Measurements from ENCODE around the gene TMEM115.
A peak's percentile ranks its signal among the peaks of the same experiment; 100 is the strongest.

TMEM115 gene, protein sequence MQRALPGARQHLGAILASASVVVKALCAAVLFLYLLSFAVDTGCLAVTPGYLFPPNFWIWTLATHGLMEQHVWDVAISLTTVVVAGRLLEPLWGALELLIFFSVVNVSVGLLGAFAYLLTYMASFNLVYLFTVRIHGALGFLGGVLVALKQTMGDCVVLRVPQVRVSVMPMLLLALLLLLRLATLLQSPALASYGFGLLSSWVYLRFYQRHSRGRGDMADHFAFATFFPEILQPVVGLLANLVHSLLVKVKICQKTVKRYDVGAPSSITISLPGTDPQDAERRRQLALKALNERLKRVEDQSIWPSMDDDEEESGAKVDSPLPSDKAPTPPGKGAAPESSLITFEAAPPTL

DNA sequence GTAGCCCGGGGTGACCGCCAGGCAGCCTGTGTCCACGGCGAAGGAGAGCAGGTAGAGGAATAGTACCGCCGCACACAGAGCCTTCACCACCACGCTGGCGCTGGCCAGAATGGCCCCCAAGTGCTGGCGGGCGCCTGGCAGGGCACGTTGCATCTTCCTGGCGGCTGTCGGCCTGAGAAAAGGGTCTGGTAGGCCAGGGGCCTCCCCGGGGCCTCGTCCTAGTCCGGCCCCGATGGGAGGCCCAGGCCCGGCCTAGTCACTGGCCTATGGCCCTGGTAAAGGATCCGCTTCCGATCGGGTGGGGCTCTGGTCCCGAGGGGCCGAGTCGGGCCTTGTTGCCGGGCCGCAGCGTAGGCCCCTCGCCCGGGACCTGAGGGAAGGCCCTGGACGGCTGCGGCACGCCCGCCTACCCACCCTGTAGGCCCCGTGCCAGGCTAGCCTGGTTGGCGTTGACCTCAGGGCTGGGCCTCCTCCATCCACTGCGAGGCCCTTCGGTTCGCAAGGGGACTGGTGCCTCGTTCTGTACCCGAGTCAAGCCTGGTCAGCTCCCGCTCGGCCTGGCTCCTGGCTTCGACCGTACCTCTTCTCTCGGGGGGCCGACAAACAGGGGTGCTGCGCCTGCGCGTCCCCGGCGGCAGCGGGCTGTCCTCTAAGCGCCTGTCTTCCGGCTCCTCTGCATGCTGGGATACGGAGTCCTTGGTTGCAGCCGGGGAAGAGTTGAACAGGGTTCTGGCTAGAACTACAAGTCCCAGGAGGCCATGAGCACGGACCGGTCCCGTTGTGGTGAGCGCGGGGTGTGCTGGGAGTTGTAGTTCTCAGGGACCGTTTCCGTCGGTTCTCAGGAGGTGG, at the start of gene TMEM115:
TSS of gene TMEM115 (minus strand) at position 611 of the 849 bp plus-strand sequence. CDS start at position 153, 458 bp downstream.
- peak; percentile 97 for DNase-seq
- peak within 1 kb of the TSS; percentile 99 for H3K4me3 Mint-ChIP-seq
- peak within 1 kb of the TSS; percentile 92 for H3K27ac Mint-ChIP-seq
- no peaks in the 10 kb centered on the region for H3K9me3 Mint-ChIP-seq
- peaks cover 49% of the 10 kb centered on the region for H3K4me1 Mint-ChIP-seq
- H3K27me3 Mint-ChIP-seq: peaks cover 5% of the 10 kb centered on the region
- H3K36me3 Mint-ChIP-seq: peaks cover 28% of the 10 kb centered on the region
- CTCF ChIA-PET: interaction anchor here (1.2 kb wide), 1 partner anchor 11 kb away, joined by 3 read pairs; no protein-coding TSS in a partner anchor

DNA sequence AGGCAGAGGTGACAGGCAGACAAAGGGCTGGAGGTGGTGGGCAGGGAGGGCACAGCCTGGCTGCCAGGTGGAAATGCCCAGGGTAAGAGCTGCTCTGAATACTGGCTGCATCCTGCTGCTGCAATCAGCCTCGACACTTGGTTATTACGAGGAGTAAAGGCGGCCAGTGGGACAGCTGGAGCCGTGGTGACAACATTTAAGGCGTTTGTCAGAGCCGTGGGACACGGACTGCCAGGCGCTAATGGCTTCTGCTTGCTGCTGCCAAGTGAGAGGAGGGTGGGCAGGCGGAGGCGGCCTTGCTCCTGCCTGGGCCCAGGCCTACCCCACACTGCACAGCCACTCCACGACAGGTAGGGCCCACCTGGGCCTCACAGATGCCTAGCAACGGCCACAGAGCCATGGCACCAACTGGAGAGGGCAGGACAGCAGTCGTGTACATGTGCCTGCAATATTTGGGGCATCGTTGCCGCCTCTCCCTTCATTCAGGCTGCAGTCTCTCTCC, 49.2 kb upstream of the TMEM115 start:
- CTCF ChIA-PET: no interaction called here
- H3K4me3 Mint-ChIP-seq: no peak overlapping the region
- no peak for DNase-seq
- no peaks in the 10 kb centered on the region for H3K4me1 Mint-ChIP-seq
- peaks cover 14% of the 10 kb centered on the region for H3K27me3 Mint-ChIP-seq
- H3K9me3 Mint-ChIP-seq: no peaks in the 10 kb centered on the region
- H3K36me3 Mint-ChIP-seq: no peaks in the 10 kb centered on the region
- no peak overlapping the region for H3K27ac Mint-ChIP-seq

DNA sequence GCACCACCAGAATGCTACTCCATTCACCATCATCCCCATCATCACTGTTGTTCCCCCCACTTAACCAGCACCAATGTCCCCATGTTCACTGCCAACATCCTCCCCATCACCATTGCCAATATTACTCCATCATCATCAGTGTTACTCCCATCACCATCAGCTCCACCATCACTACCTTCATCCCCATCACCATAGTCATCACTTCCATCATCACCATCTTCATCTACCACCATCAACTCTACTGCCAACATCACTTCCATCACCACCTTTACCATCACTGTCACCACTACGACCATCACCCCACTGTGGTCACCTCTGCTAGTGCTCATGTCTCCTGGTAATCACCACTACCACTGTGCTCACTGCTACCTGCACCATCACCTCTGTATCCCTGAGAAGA, 47.2 kb upstream of the TMEM115 start:
- Mint-ChIP-seq H3K27ac (no peak overlapping the region), H3K27me3 (peaks cover 19% of the 10 kb centered on the region), H3K4me1 (no peaks in the 10 kb centered on the region), H3K4me3 (no peak overlapping the region), H3K9me3 (no peaks in the 10 kb centered on the region), H3K36me3 (no peaks in the 10 kb centered on the region)
- CTCF ChIA-PET: no interaction called here
- DNase-seq: no peak

DNA sequence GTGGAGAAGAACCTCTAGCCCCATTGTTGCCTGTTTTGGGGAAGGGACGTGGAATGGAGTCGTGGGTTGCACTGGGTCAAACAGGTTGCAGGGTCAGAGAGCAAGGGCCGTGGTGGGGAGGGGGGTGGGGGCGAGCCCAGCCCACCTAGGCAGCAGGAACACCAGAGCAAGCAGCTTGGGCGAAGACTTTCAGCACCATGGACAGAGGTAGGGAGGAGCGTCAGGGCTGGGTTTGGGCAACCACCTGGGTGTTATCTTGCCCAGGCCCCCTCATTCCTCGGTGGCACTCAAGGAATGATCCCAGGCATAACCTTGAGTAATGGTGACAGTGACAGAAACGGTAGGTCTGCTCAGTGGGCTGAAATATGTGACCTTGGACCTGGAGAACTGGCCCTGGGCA, 45.9 kb upstream of the TMEM115 start:
- CTCF ChIA-PET: no interaction called here

DNA sequence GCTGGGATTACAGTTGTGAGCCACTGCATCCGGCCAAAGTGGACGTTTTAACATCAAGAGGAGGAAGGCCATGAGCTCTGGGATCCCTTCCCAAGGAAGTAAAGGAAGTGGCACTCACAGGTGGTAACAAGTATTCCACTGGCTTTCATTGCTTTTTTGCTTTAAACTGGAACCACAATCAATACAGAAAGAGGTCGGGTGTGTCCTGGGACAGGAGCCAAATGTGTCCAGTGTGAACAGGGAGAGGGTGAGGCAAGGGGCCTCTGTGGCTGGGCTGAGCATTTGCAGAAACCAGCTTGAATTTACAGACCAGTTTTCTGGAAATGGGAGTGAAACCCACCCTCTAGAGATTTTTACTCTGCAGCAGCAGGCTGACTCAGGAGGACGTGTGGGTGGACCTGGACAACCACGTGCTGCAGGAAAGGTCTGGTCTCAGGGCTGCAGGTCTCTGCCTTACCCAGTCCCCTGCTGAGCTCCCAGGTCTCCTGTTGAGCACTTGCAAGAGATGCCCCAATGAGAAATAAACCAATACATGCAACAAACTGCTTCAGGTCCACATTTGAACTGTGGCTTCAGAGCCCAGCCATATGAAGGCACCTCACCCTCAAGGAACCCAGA, 42.8 kb upstream of the TMEM115 start:
- no peak for DNase-seq
- no peaks in the 10 kb centered on the region for H3K4me1 Mint-ChIP-seq
- H3K4me3 Mint-ChIP-seq: no peak overlapping the region
- H3K9me3 Mint-ChIP-seq: no peaks in the 10 kb centered on the region
- H3K27me3 Mint-ChIP-seq: peaks cover 15% of the 10 kb centered on the region
- no peaks in the 10 kb centered on the region for H3K36me3 Mint-ChIP-seq
- H3K27ac Mint-ChIP-seq: no peak overlapping the region
- CTCF ChIA-PET: no interaction called here

More for the DNA sequence above, 45.9 kb upstream of the TMEM115 start:
- Mint-ChIP-seq H3K36me3 (no peaks in the 10 kb centered on the region), H3K27me3 (peaks cover 15% of the 10 kb centered on the region), H3K4me1 (no peaks in the 10 kb centered on the region), H3K4me3 (no peak overlapping the region), H3K27ac (no peak overlapping the region), H3K9me3 (no peaks in the 10 kb centered on the region)
- DNase-seq: peak; percentile 75

DNA sequence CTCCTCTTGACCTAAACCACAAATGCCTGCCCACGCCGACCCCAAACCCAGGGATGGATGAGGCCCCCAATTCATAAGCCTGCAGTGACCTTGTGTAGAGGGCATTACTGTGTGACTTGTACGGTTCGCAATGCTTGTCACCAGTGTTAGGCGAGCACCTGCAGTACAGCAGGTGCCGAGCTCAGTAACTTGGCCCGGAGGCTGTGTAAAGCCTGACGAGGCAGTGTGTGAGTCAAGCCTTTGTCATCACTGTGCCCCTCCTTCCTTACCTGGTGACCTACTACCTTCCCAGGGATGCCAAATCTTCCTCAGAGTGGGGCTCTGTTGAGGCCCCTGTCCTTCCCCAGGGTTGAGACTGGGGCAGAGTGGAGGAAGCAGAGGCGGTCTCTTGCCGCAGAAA, 37.2 kb upstream of the TMEM115 start:
- Mint-ChIP-seq H3K4me3 (no peak overlapping the region), H3K9me3 (no peaks in the 10 kb centered on the region), H3K4me1 (no peaks in the 10 kb centered on the region), H3K27ac (no peak overlapping the region), H3K36me3 (no peaks in the 10 kb centered on the region), H3K27me3 (no peaks in the 10 kb centered on the region)
- CTCF ChIA-PET: no interaction called here
- DNase-seq: no peak

DNA sequence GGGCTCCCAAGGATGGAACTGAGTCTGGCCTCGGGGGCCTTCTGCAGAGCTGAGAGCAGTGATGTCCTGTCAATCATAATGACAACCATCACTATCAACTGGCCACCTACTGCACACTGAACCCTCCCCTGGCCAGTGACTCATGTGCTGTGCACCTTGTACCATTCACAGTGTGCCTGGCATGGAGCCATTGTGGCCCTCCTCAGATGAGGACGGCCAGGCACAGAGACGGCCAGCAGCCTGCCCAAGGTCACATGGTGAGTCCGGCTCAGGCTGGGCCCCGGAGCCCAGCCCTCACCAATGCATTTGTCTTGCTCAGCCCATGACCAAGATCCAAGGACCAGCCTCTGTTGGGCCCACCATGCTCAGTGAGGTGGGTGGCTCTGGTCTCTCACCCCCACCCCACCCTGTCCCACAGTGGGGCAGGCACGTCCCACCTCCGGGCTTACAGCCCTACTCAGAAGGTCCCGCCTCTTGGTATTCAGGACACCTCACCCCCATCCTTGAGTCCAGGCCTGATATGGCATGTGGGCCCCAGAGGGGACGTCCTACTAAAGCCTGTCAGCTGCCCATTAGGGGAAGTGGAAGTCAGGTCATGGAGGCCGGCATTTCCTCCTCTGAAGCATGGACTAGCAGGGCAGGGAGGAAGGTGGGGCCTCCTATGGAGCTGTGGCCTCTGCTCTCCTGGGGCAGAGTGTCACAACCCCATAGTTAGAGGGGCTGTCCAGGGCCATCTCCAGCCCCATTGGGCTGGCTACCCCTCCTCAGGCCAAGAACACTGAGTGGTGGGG, 35.9 kb upstream of the TMEM115 start:
- no peaks in the 10 kb centered on the region for H3K36me3 Mint-ChIP-seq
- no peak overlapping the region for H3K4me3 Mint-ChIP-seq
- H3K27ac Mint-ChIP-seq: no peak overlapping the region
- CTCF ChIA-PET: interaction anchor here (1.4 kb wide), 1 partner anchor 39 kb away, joined by 3 read pairs; no protein-coding TSS in a partner anchor
- H3K4me1 Mint-ChIP-seq: no peaks in the 10 kb centered on the region
- H3K9me3 Mint-ChIP-seq: no peaks in the 10 kb centered on the region
- DNase-seq: no peak
- no peaks in the 10 kb centered on the region for H3K27me3 Mint-ChIP-seq

DNA sequence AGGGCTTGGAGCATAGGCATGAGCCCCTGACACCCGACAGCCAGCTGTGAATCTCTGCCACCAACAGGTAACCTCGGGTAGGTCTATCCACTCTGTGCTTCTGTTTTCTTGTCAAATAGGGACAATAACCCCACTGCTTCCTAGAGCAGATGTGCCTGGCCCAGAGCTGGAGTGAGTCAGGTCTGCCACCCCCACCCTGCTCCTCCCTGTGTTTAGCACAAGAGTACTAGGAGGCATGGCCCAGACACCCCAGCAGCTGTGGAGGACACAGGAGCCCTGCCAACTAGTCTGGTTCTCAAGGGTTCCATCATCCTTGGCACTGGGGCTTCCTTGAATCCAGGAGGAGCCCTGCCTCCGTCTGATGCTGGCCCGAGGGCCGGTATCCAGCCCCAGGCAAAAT, 33.7 kb upstream of the TMEM115 start:
- no peak overlapping the region for H3K4me3 Mint-ChIP-seq
- no peaks in the 10 kb centered on the region for H3K36me3 Mint-ChIP-seq
- no peaks in the 10 kb centered on the region for H3K27me3 Mint-ChIP-seq
- no peak overlapping the region for H3K27ac Mint-ChIP-seq
- H3K9me3 Mint-ChIP-seq: no peaks in the 10 kb centered on the region
- H3K4me1 Mint-ChIP-seq: no peaks in the 10 kb centered on the region
- no peak for DNase-seq
- CTCF ChIA-PET: interaction anchor here (1.0 kb wide), 1 partner anchor 149 kb away, joined by 3 read pairs; no protein-coding TSS in a partner anchor

DNA sequence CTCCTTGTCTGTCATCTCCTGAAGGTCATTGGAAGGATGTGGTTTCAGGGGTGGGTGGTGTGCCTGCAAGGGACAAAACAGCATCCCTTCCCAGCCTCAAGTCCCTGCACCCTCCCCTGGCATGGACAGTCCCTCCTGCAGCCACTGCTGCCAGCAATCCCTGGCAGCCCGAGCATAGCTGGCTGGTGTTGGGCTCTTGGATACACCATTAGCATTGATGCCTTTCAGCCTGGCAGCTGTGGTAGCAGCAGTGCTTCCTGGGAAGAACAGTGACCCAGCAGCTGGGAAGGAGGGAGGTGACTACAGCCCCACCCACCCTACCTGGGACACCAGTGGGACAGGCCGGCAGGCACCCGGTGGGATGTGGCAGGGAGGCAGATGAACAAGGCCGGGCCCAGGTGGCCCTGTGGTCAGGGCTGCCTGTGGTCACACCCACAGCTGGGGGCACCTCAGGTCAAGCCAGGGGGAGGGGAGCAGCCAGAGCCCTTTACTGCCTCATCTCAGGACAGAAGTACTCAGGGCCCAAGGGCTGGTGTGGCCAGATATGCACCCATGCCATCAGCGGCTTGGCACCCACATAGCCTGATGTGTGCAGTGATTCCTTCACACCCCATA, 32.9 kb upstream of the TMEM115 start:
- no peaks in the 10 kb centered on the region for H3K4me1 Mint-ChIP-seq
- DNase-seq: no peak
- H3K27me3 Mint-ChIP-seq: peaks cover 1% of the 10 kb centered on the region
- CTCF ChIA-PET: interaction anchor here (1.0 kb wide), 1 partner anchor 150 kb away, joined by 3 read pairs; no protein-coding TSS in a partner anchor
- no peaks in the 10 kb centered on the region for H3K36me3 Mint-ChIP-seq
- no peak overlapping the region for H3K4me3 Mint-ChIP-seq
- H3K27ac Mint-ChIP-seq: no peak overlapping the region
- no peaks in the 10 kb centered on the region for H3K9me3 Mint-ChIP-seq

DNA sequence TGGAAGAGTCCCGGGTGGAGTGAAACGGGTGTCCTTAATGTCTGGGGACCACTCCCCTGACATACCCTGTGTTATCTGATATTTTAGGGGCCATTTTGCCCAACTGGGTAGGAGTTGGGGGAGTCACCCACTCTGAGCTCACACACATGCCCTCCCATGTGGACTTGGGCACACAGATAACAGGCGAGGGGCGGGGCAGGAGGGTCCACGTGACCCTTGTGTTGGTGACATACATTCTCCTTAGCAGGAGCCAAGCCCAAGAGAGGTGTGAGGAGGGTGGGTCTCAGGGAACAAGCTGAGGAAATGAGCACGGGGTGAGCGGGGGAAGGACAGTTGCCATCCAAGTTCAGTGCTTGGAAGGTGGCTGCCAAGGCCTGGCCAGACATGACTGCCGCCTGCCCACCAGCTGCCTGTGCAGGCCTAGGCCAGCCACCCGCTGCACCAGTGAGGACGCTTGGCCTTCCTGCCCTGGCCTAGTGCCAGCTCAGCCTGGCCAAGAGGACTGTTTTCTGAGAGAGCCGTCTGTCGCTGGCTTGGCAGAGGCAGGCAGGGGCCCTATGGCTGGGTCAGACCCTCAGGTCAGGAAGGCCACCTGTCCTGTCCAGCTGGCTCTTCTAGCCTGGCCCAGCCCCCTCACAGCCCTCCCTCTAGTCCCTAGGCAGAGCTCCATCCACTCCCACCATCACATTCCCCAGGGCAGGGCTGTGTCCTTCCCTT, 31.3 kb upstream of the TMEM115 start:
- Mint-ChIP-seq H3K27ac (no peak overlapping the region), H3K4me1 (no peaks in the 10 kb centered on the region), H3K4me3 (no peak overlapping the region), H3K9me3 (no peaks in the 10 kb centered on the region), H3K27me3 (peaks cover 9% of the 10 kb centered on the region), H3K36me3 (no peaks in the 10 kb centered on the region)
- DNase-seq: no peak
- CTCF ChIA-PET: interaction anchor here (0.8 to 1.7 kb wide), 2 partner anchors 40 to 152 kb away, joined by 3 read pairs; partner anchors contain the start of genes CYB561D2 and NPRL2

DNA sequence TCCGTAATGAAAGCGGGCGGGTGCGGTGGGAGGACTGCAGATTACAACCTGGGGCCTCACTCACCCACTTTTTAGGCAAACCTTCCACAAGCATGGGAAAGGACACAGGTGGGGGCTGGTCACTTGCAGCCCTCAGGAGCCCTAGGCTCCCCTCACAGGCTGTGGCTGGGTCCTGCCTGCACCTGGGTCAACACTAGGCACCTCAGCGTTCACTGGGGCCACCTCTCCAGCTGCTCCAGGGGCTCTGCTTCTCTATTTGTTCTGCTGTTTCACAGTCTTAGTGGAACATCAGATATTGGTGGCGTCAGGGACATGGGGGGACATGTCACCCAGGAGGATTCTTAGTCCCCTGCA, 30.1 kb upstream of the TMEM115 start:
- no peak for DNase-seq
- CTCF ChIA-PET: interaction anchor here (1.7 kb wide), 1 partner anchor 153 kb away, joined by 3 read pairs; no protein-coding TSS in a partner anchor
- peaks cover 9% of the 10 kb centered on the region for H3K27me3 Mint-ChIP-seq
- H3K4me3 Mint-ChIP-seq: no peak overlapping the region
- H3K4me1 Mint-ChIP-seq: no peaks in the 10 kb centered on the region
- H3K27ac Mint-ChIP-seq: no peak overlapping the region
- H3K9me3 Mint-ChIP-seq: no peaks in the 10 kb centered on the region
- no peaks in the 10 kb centered on the region for H3K36me3 Mint-ChIP-seq

DNA sequence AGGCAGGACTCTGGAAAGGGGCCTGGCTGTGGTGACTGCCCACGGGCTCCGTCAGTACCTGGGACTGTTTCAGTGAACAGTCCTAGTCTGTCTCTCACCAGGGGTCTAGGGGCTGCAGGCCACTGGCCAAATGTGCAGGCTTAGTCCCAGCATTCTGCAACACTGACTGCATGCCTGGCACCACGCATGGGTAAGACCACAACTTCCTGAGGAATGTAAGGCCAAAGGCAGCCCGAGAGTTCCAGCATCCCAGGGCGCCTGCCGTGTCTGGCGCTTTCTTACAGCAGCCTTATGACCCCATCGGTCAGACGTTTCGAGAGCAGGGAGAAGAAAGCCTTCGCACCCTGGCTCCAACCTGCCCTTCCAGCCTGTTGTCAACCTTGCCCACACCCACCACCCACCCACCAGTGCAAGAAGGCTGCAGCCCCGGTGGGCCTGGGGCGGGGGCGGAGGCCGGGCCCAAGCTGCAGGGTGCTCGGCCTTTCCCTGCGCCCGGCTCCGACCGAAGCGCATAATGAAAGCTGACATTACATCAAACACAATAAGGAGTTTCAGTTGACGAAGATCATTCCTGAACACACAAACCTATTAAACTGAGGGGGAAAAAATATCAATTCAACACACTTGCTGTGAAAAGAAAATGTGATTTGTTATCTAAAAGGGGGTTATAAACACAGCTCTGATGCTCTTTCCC, 29.5 kb upstream of the TMEM115 start:
- CTCF ChIA-PET: no interaction called here
- Mint-ChIP-seq H3K36me3 (no peaks in the 10 kb centered on the region), H3K4me3 (no peak overlapping the region), H3K27me3 (peaks cover 9% of the 10 kb centered on the region), H3K9me3 (no peaks in the 10 kb centered on the region), H3K4me1 (no peaks in the 10 kb centered on the region), H3K27ac (no peak overlapping the region)
- no peak for DNase-seq
